Activated T-helper 2 cell treated with anti-CD3 and anti-CD28 coated beads, Interferon-gamma antibody, Interleukin-2, Interleukin-4, amounts not matched to agents 10 μg/mL and 5 μg/mL and 100 μg/mL, durations not matched to agents 14 hours and 24 hours and 36 hours (primary cell): ENCODE data around the gene TMEM53. TPM values are rescaled to one million over a fixed set of nuclear protein-coding genes. Genes with fewer than 3 reads are reported as not detected.
"Not testable (repeated sequence)": the region's sequence is repeated elsewhere in the genome, so short reads cannot be mapped to it uniquely, and the experiment has no call there.

ENCODE experiments used
- DNase-seq: peaks from one replicate; pipeline ENCODE4 v3.0.0; 2021; ENCODE audit warnings: low spot score
- H3K27ac Mint-ChIP-seq: one replicate; pipeline ENCODE4 v1.8.0; 2021; ENCODE audit warnings: mixed read lengths
- H3K27me3 Mint-ChIP-seq: one replicate; pipeline ENCODE4 v1.8.0; 2021; ENCODE audit warnings: low read depth, mixed read lengths
- H3K36me3 Mint-ChIP-seq: one replicate; pipeline ENCODE4 v1.8.0; 2021; ENCODE audit warnings: low read depth, mixed read lengths
- H3K4me1 Mint-ChIP-seq: one replicate; pipeline ENCODE4 v1.8.0; 2021; ENCODE audit warnings: low read depth, mixed read lengths
- H3K4me3 Mint-ChIP-seq: one replicate; pipeline ENCODE4 v1.8.0; 2021; ENCODE audit warnings: low read depth, mild to moderate bottlenecking, moderate library complexity, mixed read lengths
- H3K9me3 Mint-ChIP-seq: one replicate; pipeline ENCODE4 v1.8.0; 2021; ENCODE audit warnings: mixed read lengths
- intact Hi-C: fragments of 100-400 bp; cut with micrococcal nuclease; formaldehyde crosslinking; loops from one replicate; pipeline ENCODE4 v1.15.1; 2023
- total RNA-seq: library from RNA; stranded (reverse); gene quantifications from 2 replicates; pipeline ENCODE4 v1.2.3, GENCODE V29; 2022

Gene TMEM53
- total RNA-seq, 1 donor from 2014 or later, result 6.7 TPM

GRCh38 chr1:44677201-44677766, 3.0 kb upstream of the TMEM53 start:
- Mint-ChIP-seq H3K9me3 (no peaks in the 10 kb centered on the region), H3K4me1 (peaks cover 21% of the 10 kb centered on the region), H3K4me3 (no peak overlapping the region), H3K27me3 (no peaks in the 10 kb centered on the region), H3K36me3 (no peaks in the 10 kb centered on the region), H3K27ac (no peak overlapping the region)
- no peak for DNase-seq
- intact Hi-C loops, result no loop called here

DNA sequence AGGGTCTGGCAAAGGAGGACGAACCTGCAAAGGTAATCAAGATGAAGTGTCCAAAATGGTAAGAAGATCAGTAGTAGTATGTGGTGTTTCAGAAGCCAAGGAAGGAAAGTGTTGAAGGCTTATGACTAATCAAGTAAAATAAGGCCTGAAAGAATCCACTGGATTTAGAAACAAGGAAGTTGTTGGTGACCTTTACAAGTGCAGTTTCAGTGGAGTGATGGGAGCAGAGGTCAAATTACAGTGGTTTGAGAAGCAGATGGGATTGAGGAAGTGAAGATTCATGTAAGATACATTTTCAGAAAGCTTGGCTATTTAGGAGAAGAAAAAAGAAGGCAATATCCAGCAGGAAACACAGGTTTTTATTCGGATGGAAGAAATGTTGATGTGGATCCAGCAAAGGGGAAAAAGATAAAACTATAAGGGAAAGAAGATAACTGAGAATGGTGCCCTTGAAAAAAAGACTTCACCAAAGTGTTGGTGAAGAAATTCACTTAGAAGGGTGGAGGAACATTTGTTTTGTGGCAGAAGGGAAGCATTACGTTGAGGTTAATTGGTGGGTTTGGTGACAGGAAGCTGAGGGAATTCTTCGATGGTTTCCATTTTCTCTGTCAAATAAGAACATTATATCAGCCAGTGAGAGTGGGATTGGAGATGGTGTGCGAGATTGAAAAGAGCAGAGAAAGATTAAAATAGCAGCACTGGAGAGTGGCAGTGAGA, 2.4 kb upstream of the TMEM53 start:
- DNase-seq, result no peak
- Mint-ChIP-seq H3K4me3 (no peak overlapping the region), H3K27ac (no peak overlapping the region), H3K4me1 (peaks cover 26% of the 10 kb centered on the region), H3K36me3 (no peaks in the 10 kb centered on the region), H3K9me3 (no peaks in the 10 kb centered on the region), H3K27me3 (no peaks in the 10 kb centered on the region)
- intact Hi-C loops, result no loop called here

DNA sequence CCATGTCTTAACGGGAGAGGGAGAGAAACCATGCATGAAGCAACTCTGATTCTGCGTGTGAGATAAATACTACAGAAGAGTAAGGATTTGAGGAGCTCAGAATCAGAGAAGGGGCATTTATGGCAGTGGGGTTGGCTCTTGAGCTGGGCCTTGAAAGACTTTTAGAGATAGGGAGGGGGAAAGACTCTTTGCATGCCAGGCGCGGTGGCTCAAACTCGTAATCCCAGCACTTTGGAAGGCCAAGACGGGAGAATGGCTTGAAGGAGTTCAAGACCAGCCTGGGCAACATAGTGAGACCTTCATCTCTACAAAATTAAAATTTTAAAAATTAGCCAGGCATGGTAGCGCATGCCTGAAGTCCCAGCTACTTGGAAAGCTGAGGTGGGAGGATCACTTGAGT, 905 bp upstream of the TMEM53 start:
- Mint-ChIP-seq H3K36me3 (no peaks in the 10 kb centered on the region), H3K9me3 (no peaks in the 10 kb centered on the region), H3K27ac (peak overlapping the region; percentile 86), H3K27me3 (no peaks in the 10 kb centered on the region), H3K4me3 (peak overlapping the region; percentile 80), H3K4me1 (peaks cover 26% of the 10 kb centered on the region)
- no peak for DNase-seq
- intact Hi-C loops, result loop anchor here (2.0 kb wide), 1 partner anchor 56 kb away; the partner anchor contains the start of gene RNU5D-1

- peak overlapping the region; percentile 17 for H3K27ac Mint-ChIP-seq
Observed at GRCh38 chr1:44673675-44674112, 587 bp downstream of the TMEM53 start.

GRCh38 chr1:44672961-44673674, 1.2 kb downstream of the TMEM53 start:
- H3K27ac Mint-ChIP-seq, result no peak overlapping the region
- DNase-seq, result no peak
- intact Hi-C loops, result loop anchor here (5.0 kb wide), 1 partner anchor 134 kb away; the partner anchor contains the start of genes BTBD19 and DYNLT4
- peaks cover 26% of the 10 kb centered on the region for H3K4me1 Mint-ChIP-seq
- no peaks in the 10 kb centered on the region for H3K36me3 Mint-ChIP-seq
- peak overlapping the region; percentile 80 for H3K4me3 Mint-ChIP-seq
- H3K27me3 Mint-ChIP-seq, result no peaks in the 10 kb centered on the region
- no peaks in the 10 kb centered on the region for H3K9me3 Mint-ChIP-seq

More at GRCh38 chr1:44673675-44674112, 587 bp downstream of the TMEM53 start:
- Mint-ChIP-seq H3K9me3 (no peaks in the 10 kb centered on the region), H3K27me3 (no peaks in the 10 kb centered on the region), H3K36me3 (no peaks in the 10 kb centered on the region), H3K4me1 (peaks cover 26% of the 10 kb centered on the region), H3K4me3 (peak overlapping the region; percentile 80)
- DNase-seq, result no peak
- intact Hi-C loops, result loop anchor here (1.0 to 5.0 kb wide), 3 partner anchors 41 to 134 kb away; partner anchors contain the start of genes BTBD19, DYNLT4 and RNU5D-1

- no peaks in the 10 kb centered on the region for H3K9me3 Mint-ChIP-seq
- peak overlapping the region; percentile 50 for H3K4me3 Mint-ChIP-seq
- peak overlapping the region; percentile 48 for H3K27ac Mint-ChIP-seq
- no peaks in the 10 kb centered on the region for H3K27me3 Mint-ChIP-seq
- DNase-seq, result no peak
- intact Hi-C loops, result loop anchor here (5.0 kb wide), 1 partner anchor 135 kb away; the partner anchor contains the start of genes BTBD19 and DYNLT4
- peaks cover 26% of the 10 kb centered on the region for H3K4me1 Mint-ChIP-seq
- H3K36me3 Mint-ChIP-seq, result no peaks in the 10 kb centered on the region
Observed at GRCh38 chr1:44672254-44672955, 1.9 kb downstream of the TMEM53 start.

DNA sequence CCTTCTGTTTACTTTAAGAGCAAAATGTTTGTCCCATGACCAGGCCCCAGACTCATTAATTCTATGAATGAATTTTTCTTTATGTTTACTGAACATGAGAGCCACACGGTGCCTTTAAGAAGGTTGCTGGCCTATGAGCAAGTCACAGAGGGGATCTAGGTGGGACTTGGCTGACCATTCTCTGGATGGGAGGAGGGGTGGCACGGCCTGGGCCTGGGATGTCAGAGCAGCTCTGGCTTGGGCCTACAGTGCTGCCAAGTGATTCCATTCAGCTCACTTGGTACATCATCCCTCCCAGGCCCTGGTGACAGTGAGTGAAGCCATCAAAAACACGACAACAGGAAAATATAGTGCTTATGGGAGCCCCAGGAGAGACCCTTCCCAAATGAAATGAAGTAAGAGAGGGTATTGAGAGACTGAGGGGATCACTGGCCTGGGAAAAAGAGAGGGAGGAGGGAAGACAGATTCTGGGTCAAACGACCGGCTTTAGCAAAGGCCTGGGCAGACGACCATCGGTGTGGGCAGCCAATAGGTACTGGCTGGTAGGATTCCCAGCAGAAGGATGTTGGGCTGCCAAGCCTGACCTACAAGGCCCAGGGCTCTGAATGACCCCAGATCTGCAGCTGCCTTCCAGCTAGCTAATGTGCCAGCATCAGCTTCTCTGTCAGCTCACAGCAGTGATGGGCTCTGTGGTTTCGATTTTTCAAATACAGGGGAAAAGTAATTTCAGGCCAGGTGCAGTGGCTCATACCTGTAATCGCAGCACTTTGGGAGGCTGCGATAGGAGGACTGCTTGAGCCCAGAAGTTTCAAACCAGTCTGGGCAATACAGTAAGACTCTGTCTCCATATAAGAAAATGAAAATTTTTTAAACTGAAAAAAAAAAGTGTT, 3.3 kb downstream of the TMEM53 start:
- no peak for DNase-seq
- Mint-ChIP-seq H3K27ac (no peak overlapping the region), H3K4me3 (no peak overlapping the region), H3K4me1 (peaks cover 30% of the 10 kb centered on the region), H3K27me3 (no peaks in the 10 kb centered on the region), H3K36me3 (no peaks in the 10 kb centered on the region), H3K9me3 (no peaks in the 10 kb centered on the region)
- intact Hi-C loops, result loop anchor here (5.0 kb wide), 1 partner anchor 136 kb away; the partner anchor contains the start of genes BTBD19 and DYNLT4

GRCh38 chr1:44666719-44667118, 7.6 kb downstream of the TMEM53 start:
- H3K27ac Mint-ChIP-seq, H3K4me3 Mint-ChIP-seq, H3K27me3 Mint-ChIP-seq, H3K36me3 Mint-ChIP-seq, H3K9me3 Mint-ChIP-seq, DNase-seq, intact Hi-C loops: not testable (repeated sequence)
- peaks cover 16% of the 10 kb centered on the region for H3K4me1 Mint-ChIP-seq

- Mint-ChIP-seq H3K4me1 (peaks cover 16% of the 10 kb centered on the region), H3K27ac (peak overlapping the region; percentile 56), H3K9me3 (no peaks in the 10 kb centered on the region), H3K4me3 (no peak overlapping the region), H3K27me3 (no peaks in the 10 kb centered on the region), H3K36me3 (no peaks in the 10 kb centered on the region)
- no peak for DNase-seq
- intact Hi-C loops, result no loop called here
Observed at GRCh38 chr1:44664730-44665370, 9.4 kb downstream of the TMEM53 start.

- H3K27me3 Mint-ChIP-seq, result no peaks in the 10 kb centered on the region
- intact Hi-C loops, result no loop called here
- H3K9me3 Mint-ChIP-seq, result no peaks in the 10 kb centered on the region
- DNase-seq, result no peak
- peaks cover 16% of the 10 kb centered on the region for H3K4me1 Mint-ChIP-seq
- no peaks in the 10 kb centered on the region for H3K36me3 Mint-ChIP-seq
- no peak overlapping the region for H3K4me3 Mint-ChIP-seq
- no peak overlapping the region for H3K27ac Mint-ChIP-seq
Observed at GRCh38 chr1:44663417-44663816, 10.9 kb downstream of the TMEM53 start.

DNA sequence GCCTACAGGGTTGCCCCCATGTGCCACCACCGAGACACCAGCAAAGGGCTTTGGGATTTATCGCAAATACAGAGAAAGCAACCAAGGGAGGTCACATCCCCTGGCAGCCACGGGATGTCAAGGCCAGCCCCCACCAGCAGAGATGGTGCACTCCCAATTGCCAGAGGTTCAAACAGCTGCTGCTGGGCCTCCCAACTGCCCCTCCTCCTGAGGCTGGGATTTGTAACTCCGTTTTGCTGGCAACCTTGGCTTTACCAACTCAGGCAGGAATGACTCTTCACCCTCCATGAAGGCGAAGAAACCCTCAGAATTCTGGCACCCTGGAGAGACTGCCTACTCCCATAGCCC, 11.6 kb downstream of the TMEM53 start:
- intact Hi-C loops, result no loop called here
- DNase-seq, result no peak
- Mint-ChIP-seq H3K4me1 (peaks cover 16% of the 10 kb centered on the region), H3K9me3 (no peaks in the 10 kb centered on the region), H3K27me3 (no peaks in the 10 kb centered on the region), H3K4me3 (no peak overlapping the region), H3K36me3 (no peaks in the 10 kb centered on the region), H3K27ac (no peak overlapping the region)
